Measurements from ENCODE around the gene CYP2R1.
"Not testable (repeated sequence)": the region's sequence is repeated elsewhere in the genome, so short reads cannot be mapped to it uniquely, and the experiment has no call there.

The CYP2R1 gene

DNA sequence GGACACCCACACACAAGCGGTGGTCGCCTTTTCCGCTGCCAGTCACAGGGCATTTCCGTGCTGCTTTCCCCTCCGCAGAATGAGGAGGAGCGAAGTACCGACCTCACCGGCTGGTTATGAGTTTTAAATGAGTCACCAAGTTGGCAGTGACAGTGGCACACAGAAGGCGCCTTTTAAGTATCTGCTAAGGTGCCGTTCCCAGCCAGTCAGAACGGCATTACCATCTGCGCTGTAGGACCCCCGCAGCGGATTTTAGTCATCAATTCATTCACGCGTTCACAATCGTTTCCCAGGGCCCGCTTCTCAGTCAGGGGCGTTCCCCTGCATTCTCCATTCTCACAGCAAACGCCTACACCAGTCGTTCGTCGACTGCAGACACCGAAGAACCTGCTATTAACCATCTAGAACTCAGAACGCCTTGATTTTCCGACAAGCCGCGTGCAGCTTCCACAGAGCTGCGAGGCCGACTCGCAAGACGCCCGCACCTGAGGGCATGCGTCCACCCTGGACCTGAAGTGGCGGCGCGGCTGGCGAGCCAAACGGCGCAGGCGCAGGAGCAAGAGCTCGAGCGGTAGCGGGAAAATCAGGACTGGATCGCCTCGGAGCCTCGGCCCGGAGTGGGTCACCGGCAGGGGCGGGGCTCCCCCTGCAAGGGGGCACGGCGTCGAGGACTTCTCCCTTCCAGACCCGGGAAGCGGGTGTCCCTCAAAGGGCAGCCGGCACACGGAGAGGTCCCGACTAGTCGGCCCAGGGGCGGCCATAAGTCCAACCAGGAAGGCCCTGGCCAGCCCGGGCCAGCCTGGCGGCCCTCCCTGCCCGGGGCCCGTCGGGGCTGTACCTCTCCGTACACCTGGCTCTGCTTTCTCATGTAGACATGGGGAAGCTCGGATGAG, 642 bp downstream of the CYP2R1 start:
- peak; percentile 91 for DNase-seq (ENCODE audit: low spot score)

DNA sequence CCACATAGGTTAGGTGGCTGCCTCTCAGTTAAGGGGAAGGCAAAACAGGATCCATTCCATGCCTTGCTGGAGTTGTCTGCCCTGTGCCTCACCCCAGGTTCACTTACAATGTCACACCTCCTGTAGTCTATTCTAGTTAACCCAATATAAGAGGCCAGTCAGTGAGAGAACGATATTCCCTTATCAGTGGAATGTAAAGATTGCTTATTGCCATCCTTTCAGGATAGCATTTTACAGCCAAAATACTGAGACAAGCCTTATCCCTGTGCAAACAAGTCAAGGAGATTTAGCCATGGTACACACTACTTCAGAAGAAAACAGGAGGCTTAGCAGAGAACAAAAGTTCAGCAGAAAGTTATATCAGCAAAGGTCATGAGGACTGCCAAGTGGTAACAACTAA, 5.5 kb downstream of the CYP2R1 start:
- no peak for DNase-seq (ENCODE audit: low spot score)

DNA sequence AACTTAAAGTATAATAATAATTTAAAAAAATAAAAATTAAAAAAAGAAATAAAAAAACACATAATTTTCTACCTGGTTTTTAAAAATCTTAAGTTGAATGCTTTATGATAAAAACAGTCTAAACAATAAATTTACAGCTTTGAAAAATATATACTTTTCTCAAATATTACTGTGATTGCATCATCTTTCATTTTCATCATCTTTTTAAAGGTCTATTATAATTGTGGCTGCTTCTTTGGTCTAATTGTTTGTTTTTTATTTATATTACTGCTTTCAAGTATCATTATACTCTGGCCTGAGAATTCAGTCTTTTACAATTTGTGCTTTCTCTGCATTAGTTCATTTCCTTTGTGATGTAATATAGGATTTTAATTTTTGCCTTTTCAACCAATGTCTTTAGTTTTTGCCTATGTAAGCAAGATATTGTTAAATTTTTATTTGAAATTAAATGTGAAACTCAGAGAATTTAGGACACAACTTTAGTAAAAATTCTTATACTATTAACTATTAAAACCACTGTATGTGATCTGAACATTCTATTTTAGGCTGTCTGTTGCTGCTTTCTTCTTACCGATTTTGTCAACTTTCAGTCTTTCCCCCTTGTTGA, 7.3 kb downstream of the CYP2R1 start:
- no peak for DNase-seq (ENCODE audit: low spot score)

DNA sequence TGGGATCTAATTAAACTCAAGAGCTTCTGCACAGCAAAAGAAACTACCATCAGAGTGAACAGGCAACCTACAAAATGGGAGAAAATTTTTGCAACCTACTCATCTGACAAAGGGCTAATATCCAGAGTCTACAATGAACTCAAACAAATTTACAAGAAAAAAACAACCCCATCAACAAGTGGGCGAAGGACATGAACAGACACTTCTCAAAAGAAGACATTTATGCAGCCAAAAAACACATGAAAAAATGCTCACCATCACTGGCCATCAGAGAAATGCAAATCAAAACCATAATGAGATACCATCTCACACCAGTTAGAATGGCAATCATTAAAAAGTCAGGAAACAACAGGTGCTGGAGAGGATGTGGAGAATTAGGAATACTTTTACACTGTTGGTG, 8.3 kb downstream of the CYP2R1 start:
- DNase-seq (ENCODE audit: low spot score), result not testable (repeated sequence)

DNA sequence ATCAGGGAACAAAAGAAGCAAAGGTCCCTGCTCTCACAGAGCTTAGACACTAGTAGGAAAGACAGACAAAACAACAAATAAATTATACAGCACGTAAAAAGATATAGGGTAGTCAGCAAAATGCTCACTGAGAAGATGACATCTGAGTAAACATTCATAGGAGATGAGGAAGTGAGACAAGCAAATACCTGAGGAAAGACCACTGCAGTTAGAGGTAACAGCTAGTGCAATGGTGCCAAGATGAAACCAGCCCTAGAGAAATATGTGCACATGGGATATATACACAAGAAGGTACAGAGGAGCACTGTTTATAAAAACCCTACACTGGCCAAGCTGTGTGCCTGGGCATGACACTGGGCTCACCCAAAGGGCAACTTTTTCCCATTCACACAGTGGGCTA, 9.8 kb downstream of the CYP2R1 start:
- no peak for DNase-seq (ENCODE audit: low spot score)

DNA sequence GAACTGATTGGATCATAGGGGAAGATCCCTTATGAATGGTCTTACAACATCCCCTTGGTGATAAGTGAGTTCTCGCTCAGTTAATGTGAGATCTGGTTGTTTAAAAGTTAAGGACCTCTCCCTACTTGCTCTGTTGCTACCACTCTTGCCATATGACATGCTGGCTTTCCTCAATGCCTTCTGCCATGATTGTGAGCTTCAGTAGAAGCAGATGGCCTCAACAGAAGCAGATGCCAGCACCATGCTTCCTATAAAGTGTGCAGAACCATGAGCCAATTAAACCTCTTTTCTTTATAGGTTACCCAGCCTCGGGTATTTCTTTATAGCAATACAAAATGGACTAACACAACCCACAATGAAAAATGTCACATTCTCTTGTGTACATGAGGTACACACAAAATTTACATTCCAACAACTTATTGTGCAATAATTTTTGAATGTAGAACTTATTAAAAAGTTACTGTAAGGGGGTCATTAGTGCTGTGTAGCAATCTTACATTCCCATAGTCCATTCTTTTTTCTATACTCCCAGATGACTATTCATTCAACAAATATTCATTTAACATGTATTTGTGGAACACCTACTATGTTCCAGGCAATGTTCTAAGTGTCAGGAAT, 10.3 kb downstream of the CYP2R1 start:
- peak; percentile 35 for DNase-seq (ENCODE audit: low spot score)

DNA sequence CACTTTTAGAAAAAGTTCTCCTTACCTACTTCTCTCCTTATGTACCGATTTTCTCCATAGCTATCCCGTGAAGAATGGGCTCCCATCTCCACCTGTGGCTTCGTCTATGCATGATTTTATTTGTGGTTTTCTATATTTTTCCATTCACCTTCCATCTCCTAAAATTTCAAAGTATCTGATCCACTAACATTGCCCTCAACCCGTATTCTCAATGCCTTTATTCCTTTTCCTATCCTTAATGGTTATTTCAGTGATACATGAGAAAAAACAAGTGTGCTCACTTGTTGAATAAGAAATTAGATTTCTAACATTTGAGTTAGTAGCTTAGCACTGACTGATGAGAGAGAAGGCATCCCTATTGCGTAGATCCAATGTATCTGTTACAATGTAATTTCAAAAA, 16.9 kb downstream of the CYP2R1 start:
- DNase-seq (ENCODE audit: low spot score), result no peak

DNA sequence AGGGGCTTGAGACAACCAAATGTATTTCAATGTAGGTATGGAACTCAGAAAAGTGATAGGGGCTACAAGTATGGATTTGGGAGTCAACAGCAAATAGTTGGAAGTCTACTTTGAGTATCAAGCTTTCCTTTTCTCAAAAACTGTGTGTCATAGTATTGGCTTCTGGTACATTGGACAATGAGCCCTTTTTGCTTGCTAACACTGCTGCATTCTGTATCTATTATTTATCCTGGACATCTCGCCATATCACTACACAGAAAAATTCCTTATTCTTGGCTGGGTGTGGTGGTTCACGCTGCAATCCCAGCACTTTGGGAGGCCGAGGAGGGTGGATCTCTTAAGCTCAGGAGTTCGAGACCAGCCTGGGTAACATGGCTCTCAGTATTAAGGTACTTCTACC, 18.4 kb downstream of the CYP2R1 start:
- no peak for DNase-seq (ENCODE audit: low spot score)

DNA sequence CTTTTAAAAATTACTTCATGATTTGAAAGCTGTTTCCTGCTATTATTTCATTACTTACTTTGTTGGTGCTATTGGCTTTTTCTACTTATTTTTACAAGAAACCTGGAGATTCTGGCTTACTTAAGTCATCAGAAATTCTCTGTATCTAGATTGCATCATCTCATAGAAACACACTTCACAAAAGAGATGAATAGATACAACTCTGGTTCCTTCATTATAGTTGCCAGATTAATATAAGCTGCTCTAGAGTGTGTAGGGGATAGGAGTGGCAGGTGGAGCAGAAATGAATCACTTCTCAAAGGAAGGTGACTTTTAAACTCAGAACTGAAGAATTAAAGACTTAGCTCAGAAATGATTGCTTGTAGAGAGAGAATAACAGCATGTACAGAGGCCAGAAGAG, 20.0 kb downstream of the CYP2R1 start:
- DNase-seq (ENCODE audit: low spot score), result no peak

DNA sequence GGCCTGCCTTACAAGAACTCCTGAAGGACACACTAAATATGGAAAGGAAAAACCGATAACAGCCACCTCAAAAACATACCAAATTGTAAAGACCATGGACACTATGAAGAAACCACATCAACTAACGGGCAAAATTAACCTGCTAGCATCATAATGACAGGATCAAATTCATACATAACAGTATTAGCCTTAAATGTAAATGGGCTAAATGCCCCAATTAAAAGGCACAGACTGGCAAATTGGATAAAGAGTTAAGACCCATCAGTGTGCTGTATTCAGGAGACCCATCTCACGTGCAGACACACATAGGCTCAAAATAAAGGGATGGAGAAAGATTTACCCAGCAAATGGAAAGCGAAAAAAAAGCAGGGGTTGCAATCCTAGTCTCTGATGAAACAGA, 28.3 kb downstream of the CYP2R1 start:
- not testable (repeated sequence) for DNase-seq (ENCODE audit: low spot score)

DNA sequence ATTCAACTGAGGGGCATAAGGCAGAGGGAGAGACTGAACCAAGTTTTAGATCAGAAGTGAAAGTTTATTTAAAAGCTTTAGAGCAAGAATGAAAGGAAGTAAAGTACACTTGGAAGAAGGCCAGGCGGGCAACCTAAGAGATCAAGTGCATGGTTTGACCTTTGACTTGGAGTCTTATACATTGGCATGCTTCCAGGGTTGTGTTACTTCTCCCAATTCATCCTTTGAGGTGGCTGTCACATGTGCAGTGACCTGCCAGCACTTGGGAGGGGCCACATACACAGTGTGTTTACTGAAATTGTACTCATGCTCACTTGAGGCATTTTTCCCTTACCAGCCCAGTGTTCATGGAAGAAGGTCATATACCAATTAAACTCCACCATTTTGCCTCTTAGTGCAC, 30.4 kb downstream of the CYP2R1 start:
- no peak for DNase-seq (ENCODE audit: low spot score)

DNA sequence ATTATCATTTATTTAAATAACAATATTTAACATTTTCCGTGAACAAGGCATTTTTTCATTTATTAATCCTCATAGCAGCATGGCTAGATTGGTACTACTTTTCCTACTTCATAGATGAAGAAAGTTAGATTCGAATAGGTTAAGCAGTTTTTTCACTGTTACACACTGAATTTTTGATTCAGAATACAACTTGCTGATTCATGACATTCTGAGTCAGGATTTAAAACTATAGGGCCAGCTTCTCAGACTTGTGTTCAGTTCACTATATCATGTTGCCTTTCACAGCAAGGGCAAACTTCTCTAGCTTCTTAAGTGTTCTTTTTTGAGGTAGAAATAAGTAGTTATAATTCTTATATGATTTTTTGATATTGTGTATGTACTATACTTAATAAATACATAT, 31.5 kb downstream of the CYP2R1 start:
- no peak for DNase-seq (ENCODE audit: low spot score)

DNA sequence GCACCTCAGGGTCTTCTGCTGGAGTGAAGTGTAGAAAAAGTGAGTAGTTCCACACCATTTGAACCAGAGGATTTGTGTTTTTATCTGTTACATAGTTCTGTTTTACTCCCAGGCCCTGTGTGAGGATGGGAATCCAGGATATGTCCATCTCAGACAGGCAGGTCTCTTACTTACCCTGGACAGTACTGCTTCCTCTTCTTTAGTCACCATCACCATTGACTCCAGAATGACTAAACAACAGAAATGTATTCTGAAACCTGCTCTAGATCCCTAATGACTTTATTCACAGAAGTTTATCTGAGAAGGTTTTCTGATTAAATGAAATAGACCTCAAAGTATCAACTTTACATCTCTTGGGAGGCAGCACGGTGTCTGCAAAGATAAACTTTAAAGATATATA, 33.6 kb downstream of the CYP2R1 start:
- DNase-seq (ENCODE audit: low spot score), result no peak

DNA sequence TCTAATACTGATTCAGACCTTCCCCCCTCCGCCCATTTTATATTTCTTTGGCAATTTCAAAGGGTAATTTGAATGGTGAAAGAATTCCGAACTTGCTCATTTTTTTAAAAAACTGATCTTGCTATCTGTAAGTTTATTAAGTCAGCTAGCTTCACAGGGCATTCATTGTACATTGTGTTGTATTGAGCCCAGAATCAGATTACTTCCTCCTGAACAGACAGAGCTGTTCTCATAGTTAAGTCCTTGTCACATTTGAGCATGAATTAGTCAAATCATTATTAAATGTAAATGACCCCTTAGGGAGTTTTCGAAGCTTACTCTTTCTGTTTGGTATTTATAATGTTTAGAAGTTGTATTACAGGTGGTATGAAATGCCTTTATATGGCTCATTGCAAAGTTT, 34.4 kb downstream of the CYP2R1 start:
- no peak for DNase-seq (ENCODE audit: low spot score)

DNA sequence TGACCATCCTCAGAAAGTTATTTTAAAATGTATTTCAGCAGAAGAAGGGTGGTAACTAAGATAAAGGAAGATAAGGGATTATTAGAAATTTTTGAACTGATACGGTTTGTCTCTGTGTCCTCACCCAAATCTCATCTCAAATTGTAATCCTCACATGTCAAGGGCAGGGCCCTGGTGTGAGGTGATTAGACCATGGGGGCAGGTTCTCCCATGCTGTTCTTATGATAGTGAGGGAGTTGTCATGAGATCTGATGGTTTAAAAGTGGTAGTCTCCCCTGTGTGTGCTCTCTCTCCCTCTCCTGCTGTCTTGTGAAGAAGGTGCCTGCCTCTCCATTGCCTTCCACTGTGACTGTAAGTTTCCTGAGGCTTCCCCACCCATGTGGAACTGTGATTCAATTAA, 36.1 kb downstream of the CYP2R1 start:
- DNase-seq (ENCODE audit: low spot score), result no peak

DNA sequence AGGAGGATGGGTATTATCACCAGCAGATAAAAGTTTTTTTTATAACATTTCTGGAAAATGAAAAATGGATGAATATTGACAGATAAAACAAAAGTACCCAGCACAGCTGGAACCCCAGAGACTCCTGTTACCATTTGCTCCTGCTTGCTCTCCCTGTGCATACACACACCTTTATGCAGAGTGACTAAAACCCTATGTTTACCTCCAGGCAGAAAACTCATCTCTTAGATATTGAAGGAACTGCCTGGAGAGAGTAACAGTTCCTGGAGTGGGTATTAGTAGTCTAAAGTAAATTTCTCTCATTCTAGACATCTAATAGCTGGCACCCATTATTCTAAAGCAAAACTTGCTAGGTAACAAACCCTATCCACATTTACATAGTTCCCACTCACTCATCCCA, 38.0 kb downstream of the CYP2R1 start:
- DNase-seq (ENCODE audit: low spot score), result no peak

DNA sequence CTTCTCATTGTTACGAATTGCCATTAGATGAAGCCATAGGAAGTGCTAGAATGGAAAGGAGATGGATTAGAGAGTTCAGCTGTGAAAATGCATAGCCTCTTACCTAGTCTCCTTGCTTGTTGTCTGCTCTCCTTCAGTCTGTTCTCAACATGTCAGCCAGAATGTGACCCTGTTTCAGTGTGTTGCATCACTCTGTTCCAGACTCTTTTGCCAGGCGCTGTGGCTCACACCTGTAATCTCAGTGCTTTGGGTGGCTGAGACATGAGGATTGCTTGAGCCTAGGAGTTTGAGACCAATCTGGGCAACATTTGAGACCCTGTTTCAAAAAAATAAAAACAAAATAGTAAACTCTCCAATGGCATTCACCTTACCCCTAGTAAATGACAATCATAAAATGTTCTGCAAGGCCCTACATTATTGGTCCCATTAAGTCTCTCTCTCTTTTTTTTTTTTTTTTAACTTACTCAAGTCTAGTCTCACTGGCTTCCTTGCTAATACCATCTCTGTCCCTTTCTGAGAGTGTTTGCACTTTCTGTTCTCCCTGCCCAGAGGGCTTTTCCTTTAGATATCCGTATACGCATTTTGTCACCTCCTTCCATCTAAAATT, 39.4 kb downstream of the CYP2R1 start:
- DNase-seq (ENCODE audit: low spot score), result no peak

DNA sequence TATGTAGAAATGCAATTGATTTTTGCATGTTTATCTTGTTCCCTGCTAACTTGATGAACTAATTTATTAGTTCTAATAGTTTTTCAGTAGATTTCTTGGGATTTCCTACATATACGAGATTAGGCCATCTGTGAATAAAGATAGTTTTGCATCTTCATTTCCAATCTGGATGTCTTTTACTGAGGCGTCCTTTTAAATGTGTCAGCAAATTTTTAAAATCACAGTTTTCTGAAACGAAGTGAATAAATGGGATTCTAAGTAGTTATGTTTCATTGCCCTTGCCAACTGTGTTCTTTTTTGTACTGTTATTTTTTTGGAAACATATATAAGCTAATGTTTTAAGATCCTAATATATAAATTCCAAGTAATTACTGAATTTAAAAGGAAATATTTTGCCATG, 50.0 kb downstream of the CYP2R1 start:
- no peak for DNase-seq (ENCODE audit: low spot score)

DNA sequence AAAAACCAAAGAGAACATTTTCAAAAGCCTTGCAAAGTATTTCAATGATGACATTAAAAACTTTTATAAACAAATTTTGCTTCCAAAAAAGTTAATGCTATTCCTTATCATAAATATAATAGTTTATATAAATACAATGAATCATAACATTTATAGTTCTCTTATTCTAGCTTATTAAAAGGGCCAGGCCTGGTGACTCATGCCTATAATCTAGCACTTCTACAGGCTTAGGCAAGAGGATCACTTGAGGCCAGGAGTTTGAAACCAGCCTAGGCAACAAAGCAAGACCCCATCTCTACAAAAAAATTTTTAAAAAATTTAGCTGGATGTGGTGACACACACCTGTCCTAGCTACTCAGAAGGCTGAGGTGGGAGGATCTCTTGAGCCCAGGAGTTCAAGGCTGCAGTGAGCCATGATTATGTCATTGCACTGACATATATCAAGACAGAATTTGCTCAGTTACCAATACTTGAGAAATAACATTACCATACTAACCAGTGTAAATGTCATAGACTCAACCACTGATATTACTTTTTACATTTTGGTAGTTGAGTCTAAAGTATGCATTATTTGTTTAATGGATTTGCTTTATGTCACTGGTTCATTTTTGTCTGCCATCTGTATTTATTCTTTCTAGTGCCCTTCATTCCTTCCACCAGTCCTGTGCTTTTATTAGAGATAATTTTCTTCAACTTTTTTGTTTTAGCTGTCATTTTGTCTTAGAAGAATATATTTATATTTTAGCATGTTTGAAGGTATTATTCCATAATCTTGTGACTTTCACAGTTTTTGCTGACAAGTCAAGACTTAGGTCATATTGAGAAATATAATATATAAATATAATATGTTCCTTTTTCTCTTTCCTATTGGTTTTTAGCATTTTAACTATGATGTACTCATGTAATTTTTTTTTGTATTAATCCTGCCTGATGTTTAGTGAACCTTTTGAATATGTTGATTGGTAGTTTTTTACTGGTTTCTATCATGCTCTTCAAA, 56.2 kb downstream of the CYP2R1 start:
- no peak for DNase-seq (ENCODE audit: low spot score)
